GM12865 (cell line): Measurements from ENCODE around the gene FOXG1.

Source experiments
- DNase-seq: peaks from one replicate; pipeline ENCODE4 v3.0.0; 2010; ENCODE audit warnings: low read depth
- H3K4me3 ChIP-seq: 2 replicates; pipeline ENCODE4 v1.5.1; 2011; ENCODE audit warnings: mild to moderate bottlenecking, low read depth, low read length, control low read depth
- TF ChIP-seq, protein P1 (sequence below): IDR thresholded peaks from 2 replicates; pipeline ENCODE4 v1.5.1; 2011; ENCODE audit warnings: low read length, control low read depth, low read depth, inconsistent platforms; ENCODE audit not compliant: insufficient read depth; ENCODE audit errors: missing control alignments

The FOXG1 gene

DNA sequence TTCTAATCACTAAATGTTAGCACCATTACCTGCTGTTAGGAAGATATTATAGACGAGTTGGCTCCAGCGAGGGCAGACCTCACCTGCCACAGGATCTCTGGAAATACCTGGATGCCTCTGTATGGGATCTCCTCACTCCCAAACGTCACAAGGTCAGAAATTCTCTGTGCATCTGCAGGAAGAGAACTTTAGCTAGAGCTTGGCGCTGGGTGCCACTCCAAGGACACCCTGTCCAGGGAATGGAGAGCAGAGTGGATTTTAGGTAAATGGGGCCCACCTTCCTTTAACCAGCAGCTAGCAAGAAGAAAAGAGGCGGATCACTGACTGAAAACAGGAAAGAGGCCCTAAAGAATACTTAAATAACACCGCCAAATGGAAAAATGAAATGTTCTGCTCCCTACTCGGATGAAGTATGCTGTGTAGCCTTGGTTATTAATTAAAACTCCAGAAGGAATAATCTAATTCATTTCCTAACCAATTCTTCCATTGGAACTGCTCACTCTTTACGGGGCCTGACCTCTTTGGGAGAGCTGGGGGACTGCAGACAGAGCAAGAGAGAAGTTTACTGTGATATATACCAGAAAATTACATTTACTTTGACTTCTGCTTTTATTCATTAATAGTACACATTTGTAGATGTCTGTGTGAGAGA lies 4.2 kb upstream of the FOXG1 start:
- no peak overlapping the region for H3K4me3 ChIP-seq
- TF ChIP-seq, protein P1, sequence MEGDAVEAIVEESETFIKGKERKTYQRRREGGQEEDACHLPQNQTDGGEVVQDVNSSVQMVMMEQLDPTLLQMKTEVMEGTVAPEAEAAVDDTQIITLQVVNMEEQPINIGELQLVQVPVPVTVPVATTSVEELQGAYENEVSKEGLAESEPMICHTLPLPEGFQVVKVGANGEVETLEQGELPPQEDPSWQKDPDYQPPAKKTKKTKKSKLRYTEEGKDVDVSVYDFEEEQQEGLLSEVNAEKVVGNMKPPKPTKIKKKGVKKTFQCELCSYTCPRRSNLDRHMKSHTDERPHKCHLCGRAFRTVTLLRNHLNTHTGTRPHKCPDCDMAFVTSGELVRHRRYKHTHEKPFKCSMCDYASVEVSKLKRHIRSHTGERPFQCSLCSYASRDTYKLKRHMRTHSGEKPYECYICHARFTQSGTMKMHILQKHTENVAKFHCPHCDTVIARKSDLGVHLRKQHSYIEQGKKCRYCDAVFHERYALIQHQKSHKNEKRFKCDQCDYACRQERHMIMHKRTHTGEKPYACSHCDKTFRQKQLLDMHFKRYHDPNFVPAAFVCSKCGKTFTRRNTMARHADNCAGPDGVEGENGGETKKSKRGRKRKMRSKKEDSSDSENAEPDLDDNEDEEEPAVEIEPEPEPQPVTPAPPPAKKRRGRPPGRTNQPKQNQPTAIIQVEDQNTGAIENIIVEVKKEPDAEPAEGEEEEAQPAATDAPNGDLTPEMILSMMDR: no peak
- no peak for DNase-seq

DNA sequence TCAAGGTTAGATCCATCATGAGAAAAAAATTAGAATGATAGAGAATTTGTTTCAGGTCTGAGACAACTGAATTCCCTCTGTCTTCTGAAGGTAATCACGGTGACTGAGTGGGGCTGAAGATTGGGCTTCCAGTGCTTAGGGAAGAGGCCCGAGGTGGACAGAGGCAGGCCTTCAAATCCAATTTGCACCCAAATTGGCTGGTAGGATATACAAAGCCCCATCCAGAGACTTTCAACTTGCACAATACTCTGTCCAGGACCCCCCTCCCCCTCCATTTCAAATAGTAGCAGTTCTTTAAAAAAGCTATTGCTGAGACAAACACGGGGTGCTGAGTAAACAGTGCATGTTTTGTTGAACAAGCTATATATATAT lies 3.6 kb upstream of the FOXG1 start:
- TF ChIP-seq, protein P1: no peak
- H3K4me3 ChIP-seq: no peak overlapping the region
- no peak for DNase-seq

DNA sequence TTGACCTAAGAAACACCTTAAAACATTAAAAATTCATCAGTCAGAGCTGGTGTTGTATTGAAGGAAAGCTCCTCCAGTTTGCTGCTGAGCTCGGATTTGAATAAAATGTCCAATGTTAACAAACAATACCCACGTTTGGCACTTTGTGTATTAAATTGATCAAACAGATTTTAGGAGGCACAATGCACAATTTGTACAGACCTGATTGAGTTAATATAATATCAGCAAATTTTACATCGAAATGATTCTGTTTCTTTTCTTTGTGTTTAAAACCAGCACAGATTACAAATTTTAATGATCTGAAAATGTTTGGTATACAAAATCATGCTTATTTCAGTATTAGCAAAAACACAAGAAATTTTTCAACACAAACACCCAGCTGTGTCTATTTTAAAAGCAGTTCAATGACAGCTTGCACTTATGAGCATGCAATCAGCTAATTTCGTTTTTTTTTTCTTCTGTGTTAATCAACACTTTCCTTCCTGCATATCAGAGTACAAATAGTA lies 2.8 kb upstream of the FOXG1 start:
- DNase-seq: no peak
- peak overlapping the region; percentile 65 for H3K4me3 ChIP-seq
- TF ChIP-seq, protein P1: no peak

- TF ChIP-seq, protein P1: no peak
- H3K4me3 ChIP-seq: peak overlapping the region; percentile 65
- no peak for DNase-seq
Measured at GRCh38 chr14:28764257-28765160, 2.1 kb upstream of the FOXG1 start.

DNA sequence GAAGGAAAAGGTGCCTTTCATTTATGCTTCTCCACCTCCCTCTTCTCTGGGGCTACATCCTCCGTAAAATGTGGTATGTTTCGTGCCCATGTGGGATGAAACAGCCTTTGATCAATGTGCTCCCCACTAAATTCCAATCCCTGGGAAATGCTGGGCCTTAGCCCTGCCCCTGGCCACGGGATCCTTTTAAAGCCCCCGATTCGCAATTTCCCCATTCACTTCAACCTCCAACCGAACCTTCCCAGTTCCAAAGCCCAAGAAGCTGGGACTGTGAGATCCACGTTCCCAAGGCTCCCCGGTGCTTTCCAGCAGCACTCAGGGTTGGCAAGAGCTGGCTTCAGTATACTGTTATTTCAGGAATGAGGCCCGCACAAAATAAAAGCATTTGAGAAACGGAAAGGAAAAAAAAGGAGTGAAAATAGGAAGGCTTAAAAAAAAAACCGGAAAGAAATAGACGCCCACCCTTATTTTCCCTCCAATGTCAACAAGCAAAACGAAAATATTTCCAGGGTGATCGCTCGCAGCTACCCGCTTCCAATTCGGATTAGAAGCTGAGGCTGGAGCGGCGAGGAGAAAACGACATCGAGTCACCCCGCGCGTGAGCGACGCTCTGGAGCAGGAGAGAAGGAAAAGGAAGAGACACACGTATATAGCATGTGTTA lies 1.3 kb upstream of the FOXG1 start:
- no peak for DNase-seq
- peak overlapping the region; percentile 65 for H3K4me3 ChIP-seq
- TF ChIP-seq, protein P1: no peak

DNA sequence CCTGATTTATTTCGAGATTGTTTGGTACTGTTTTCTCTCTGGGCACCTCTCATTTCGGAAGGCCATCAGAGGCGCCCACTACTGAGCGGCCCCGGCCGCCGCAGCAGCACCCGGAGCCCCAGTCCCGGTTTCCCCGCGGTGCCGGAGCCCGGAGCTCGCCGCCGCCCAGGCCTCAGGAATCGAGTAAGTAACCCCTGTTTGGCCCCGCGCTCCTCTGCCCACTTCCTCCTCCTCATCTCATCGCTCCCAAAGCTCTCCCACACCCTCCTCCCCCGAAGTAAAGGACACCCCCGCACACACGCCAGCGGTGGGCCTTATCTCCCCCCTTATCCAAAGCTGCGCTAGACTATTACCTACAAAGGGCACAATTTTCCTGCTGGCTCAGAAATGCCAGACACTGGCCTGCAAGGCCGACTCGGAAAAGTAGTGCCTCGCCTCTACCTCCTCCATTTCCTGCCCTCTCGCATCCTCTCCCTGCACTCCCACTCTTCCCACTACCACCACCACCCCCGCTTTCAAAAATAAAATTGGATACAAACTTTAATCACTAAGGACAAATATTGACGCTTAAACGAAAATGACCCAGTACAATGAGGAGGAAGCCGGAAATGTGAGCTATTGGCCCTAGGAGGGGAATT lies 637 bp upstream of the FOXG1 start:
- TF ChIP-seq, protein P1: no peak
- peak overlapping the region; percentile 65 for H3K4me3 ChIP-seq
- DNase-seq: peak; percentile 58
